Esophagus muscularis mucosa (tissue), 4 donors: Measurements from ENCODE around the gene ATOX1. TPM values are rescaled to one million over a fixed set of nuclear protein-coding genes. Genes with fewer than 3 reads are reported as not detected.

ENCODE experiments used
- DNase-seq: peaks from one replicate; pipeline ENCODE4 v3.0.0-alpha.2; 2017; ENCODE audit errors: extremely low spot score
- H3K27ac ChIP-seq, 4 donors: fragments of 200-600 bp; sonication (generic); replicated peaks in 1 of 4; 1 replicate in 3 of 4; 2 replicates in 1 of 4; pipeline ENCODE4 v1.5.1; 2016 to 2019; ENCODE audit warnings: mild to moderate bottlenecking in 1 of 4
- H3K27me3 ChIP-seq, 4 donors: fragments of 200-600 bp; sonication (generic); one replicate each; pipeline versions ENCODE4 v1.5.1 to v1.6.0; 2016 to 2019
- H3K36me3 ChIP-seq, 4 donors: fragments of 200-600 bp; sonication (generic); one replicate each; pipeline ENCODE4 v1.5.1; 2016 to 2019
- H3K4me1 ChIP-seq, 4 donors: fragments of 200-600 bp; sonication (generic); one replicate each; pipeline ENCODE4 v1.5.1; 2016 to 2019
- H3K4me3 ChIP-seq, 4 donors: fragments of 200-600 bp; sonication (generic); 1 replicate in 2 of 4; 2 replicates in 2 of 4; pipeline ENCODE4 v1.5.1; 2016 to 2019; ENCODE audit warnings: mild to moderate bottlenecking in 4 of 4, moderate library complexity in 1 of 4
- H3K9me3 ChIP-seq, 4 donors: fragments of 200-600 bp; sonication (generic); 1 replicate in 3 of 4; 2 replicates in 1 of 4; pipeline ENCODE4 v1.5.1; 2016 to 2019
- EP300 ChIP-seq: sonication (generic); formaldehyde crosslinking; IDR thresholded peaks from one replicate; pipeline ENCODE4 v1.6.1; 2017; ENCODE audit warnings: antibody characterized with exemption
- POLR2A ChIP-seq: fragments of 450-650 bp; IDR thresholded peaks from one replicate; pipeline ENCODE4 v1.6.1; 2017; ENCODE audit warnings: antibody characterized with exemption, moderate library complexity, mild to moderate bottlenecking, low read depth
- POLR2AphosphoS5 ChIP-seq, 2 donors: sonication (generic); formaldehyde crosslinking; IDR thresholded peaks; one replicate each; pipeline ENCODE4 v1.6.1; 2017; ENCODE audit warnings: antibody characterized with exemption in 2 of 2
- WGBS: methylation state at CpG from one replicate; pipeline ENCODE4 v1.1.5; 2018; 5-methylcytosine and 5-hydroxymethylcytosine counted together
- intact Hi-C: fragments of 100-400 bp; cut with DNase I; formaldehyde crosslinking; loops from one replicate; pipeline ENCODE4 v1.15.1; 2023
- total RNA-seq, 4 donors: library from RNA; depleted of rRNA; stranded (reverse); fragments of >200 nt; gene quantifications; one replicate each; pipeline versions ENCODE4 v1.1.0 to v1.2.1, GENCODE V29; 2016
- TF ChIP-seq, protein P1 (sequence below), 3 experiments: fragments of 200-600 bp in 2 of 3; fragments of 450-650 bp in 1 of 3; sonication (generic) in 2 of 3; IDR thresholded peaks; one replicate each; pipeline ENCODE4 v1.5.1; 2017 to 2019; ENCODE audit warnings: antibody characterized with exemption in 3 of 3, mild to moderate bottlenecking in 2 of 3, moderate library complexity in 1 of 3

Gene ATOX1
- total RNA-seq, 4 donors from 2014 or later = 101 to 144 (median 114) TPM

DNA sequence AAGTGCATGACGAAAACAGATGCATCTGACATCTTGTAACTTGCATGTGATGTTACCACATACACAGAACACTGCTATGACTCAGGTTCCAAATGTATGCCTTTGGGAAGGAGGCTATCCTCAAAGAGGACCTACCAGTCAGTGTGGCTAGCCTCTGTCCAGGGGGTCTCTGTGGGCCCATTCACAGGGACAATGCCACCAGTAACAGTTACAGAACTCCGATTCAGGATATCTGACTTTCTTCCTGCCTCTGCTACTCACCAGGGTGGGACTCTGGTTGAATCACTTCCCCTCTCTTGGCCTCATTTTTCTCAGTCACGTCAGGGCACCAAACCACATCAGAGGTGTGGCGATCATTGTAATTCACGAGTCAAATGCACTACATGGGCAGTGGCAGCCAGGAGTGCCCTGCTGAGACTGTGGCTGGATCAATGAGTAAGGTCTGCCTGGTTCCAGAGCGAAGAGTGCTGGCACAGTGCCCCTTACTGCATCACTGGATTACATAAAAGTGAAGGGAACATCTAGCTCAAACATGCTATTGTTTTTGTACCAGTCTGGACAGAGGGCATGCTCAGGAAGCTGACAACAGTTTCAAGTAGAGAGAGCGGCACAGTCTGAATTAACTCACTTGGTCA lies 13.2 kb downstream of the ATOX1 start:
- peak; percentile 58 to 59 for TF ChIP-seq POLR2AphosphoS5 (IDR thresholded peaks at IDR 0.05)
- TF ChIP-seq EP300 = no peak
- TF ChIP-seq, protein P1, sequence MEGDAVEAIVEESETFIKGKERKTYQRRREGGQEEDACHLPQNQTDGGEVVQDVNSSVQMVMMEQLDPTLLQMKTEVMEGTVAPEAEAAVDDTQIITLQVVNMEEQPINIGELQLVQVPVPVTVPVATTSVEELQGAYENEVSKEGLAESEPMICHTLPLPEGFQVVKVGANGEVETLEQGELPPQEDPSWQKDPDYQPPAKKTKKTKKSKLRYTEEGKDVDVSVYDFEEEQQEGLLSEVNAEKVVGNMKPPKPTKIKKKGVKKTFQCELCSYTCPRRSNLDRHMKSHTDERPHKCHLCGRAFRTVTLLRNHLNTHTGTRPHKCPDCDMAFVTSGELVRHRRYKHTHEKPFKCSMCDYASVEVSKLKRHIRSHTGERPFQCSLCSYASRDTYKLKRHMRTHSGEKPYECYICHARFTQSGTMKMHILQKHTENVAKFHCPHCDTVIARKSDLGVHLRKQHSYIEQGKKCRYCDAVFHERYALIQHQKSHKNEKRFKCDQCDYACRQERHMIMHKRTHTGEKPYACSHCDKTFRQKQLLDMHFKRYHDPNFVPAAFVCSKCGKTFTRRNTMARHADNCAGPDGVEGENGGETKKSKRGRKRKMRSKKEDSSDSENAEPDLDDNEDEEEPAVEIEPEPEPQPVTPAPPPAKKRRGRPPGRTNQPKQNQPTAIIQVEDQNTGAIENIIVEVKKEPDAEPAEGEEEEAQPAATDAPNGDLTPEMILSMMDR (IDR thresholded peaks at IDR 0.05) = no peak
- no peaks in the 10 kb centered on the region for H3K9me3 ChIP-seq
- peak overlapping the region; percentile 61 to 79 (median 70) for H3K27ac ChIP-seq
- DNase-seq = no peak
- H3K36me3 ChIP-seq = peaks cover 7 to 43% (median 20%) of the 10 kb centered on the region in 4 donors
- H3K4me1 ChIP-seq = peaks cover 41 to 74% (median 59%) of the 10 kb centered on the region in 4 donors
- intact Hi-C loops = no loop called here
- no peak overlapping the region for H3K4me3 ChIP-seq
- no peaks in the 10 kb centered on the region for H3K27me3 ChIP-seq
- WGBS = 56% methylated on average over 7 of the region's 7 CpGs

DNA sequence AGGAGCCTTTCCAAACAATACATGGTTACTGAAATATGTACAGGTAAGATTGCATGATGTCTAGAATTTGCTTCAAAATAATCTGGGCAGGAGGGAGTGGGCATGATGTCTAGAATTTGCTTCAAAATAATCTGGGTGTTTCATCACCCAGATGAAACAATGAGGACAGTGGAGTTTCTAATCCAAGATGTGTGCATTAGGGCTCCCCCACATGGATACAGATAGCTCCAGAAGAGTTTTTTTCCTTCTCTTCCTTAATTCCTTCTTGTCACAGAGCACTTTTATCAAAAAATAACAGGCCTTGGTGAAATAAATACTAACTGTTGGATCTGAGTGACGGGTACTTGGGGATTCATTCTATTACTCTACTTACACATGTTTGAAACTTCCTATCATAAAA lies 14.9 kb downstream of the ATOX1 start:
- peaks cover 7 to 43% (median 20%) of the 10 kb centered on the region in 4 donors for H3K36me3 ChIP-seq
- no peaks in the 10 kb centered on the region for H3K27me3 ChIP-seq
- no peak for TF ChIP-seq POLR2AphosphoS5 (IDR thresholded peaks at IDR 0.05)
- no peak for TF ChIP-seq POLR2A
- TF ChIP-seq, protein P1 (IDR thresholded peaks at IDR 0.05) = no peak
- no peak for TF ChIP-seq EP300
- H3K27ac ChIP-seq = peak overlapping the region in 2 of 4 donors; percentile 76 to 79
- 88% methylated on average over 1 of the region's 1 CpG for WGBS
- intact Hi-C loops = loop anchor here (2.0 kb wide), 1 partner anchor 297 kb away; the partner anchor contains the start of gene SLC36A1
- no peak overlapping the region for H3K4me3 ChIP-seq
- H3K4me1 ChIP-seq = peaks cover 50 to 68% (median 58%) of the 10 kb centered on the region in 4 donors
- no peaks in the 10 kb centered on the region for H3K9me3 ChIP-seq
- no peak for DNase-seq

DNA sequence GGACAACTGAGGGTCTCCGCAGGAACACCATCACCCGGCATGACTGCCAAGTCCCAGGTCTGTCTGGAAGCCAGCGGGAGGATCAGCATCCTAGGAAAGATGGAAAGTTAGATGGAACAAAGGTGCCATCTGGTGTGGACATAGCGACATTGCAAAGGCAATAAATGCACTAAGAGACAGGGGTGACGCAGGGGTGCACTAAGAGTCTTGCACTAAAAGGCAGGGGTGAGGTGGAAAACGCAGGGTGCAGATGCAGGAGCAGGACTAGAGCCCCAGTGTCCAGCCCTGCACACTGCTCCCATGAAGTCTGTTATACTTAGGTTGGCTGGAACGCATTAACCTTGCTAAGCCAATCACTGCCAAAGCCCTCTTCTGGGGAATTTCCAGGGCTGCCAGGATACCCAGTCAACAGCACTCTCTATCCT lies 15.5 kb downstream of the ATOX1 start:
- no peak for DNase-seq
- H3K9me3 ChIP-seq = no peaks in the 10 kb centered on the region
- no peak for TF ChIP-seq POLR2A
- TF ChIP-seq, protein P1 (IDR thresholded peaks at IDR 0.05) = peak; percentile 66 to 67 (median 66)
- TF ChIP-seq EP300 = no peak
- peak in 1 of 2 donors; percentile 8 for TF ChIP-seq POLR2AphosphoS5 (IDR thresholded peaks at IDR 0.05)
- no peaks in the 10 kb centered on the region for H3K27me3 ChIP-seq
- H3K4me1 ChIP-seq = peaks cover 50 to 68% (median 58%) of the 10 kb centered on the region in 4 donors
- WGBS = 51% methylated on average over 7 of the region's 7 CpGs
- H3K27ac ChIP-seq = peak overlapping the region in 3 of 4 donors; percentile 32 to 79 (median 76)
- H3K36me3 ChIP-seq = peaks cover 7 to 43% (median 20%) of the 10 kb centered on the region in 4 donors
- intact Hi-C loops = loop anchor here (2.0 kb wide), 1 partner anchor 296 kb away; the partner anchor contains the start of gene SLC36A1
- H3K4me3 ChIP-seq = no peak overlapping the region

DNA sequence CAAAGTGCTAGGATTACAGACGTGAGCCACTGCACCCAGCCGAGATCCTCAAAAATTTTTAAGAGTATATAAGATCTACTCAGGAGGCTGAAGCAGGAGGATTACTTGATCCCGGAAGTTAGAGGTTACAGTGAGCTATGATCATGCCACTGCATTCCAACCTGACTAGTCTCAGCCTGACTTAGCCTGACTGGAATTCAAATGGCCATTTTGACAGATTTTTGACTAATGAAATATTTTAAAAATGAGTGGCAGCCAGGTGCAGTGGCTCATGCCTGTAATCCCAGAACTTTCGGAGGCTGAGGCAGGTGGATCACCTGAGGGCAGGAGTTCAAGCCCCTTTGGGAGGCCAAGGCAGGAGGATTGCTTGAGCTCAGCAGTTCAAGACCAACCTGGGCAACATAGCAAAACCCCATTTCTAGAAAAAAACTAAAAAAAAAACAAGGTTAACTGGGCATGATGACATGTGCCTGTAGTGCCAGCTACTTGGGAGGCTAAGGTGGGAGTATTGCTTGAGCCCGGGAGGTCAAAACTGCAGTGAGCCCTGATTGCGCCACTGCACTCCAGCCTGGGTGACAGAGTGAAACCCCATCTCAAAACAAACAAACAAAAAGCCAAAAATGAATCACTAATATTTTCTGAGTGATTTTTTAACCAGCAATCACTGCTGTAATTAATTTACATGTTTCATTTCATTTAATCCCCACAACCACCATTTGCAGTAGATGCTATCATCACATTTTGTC lies 16.6 kb downstream of the ATOX1 start:
- H3K36me3 ChIP-seq = peaks cover 7 to 45% (median 20%) of the 10 kb centered on the region in 4 donors
- intact Hi-C loops = loop anchor here (2.0 kb wide), 1 partner anchor 295 kb away; the partner anchor contains the start of gene SLC36A1
- H3K27ac ChIP-seq = peak overlapping the region; percentile 75 to 79 (median 78)
- TF ChIP-seq, protein P1 (IDR thresholded peaks at IDR 0.05) = no peak
- TF ChIP-seq POLR2A = no peak
- no peak for TF ChIP-seq POLR2AphosphoS5 (IDR thresholded peaks at IDR 0.05)
- TF ChIP-seq EP300 = no peak
- H3K4me1 ChIP-seq = peaks cover 45 to 66% (median 58%) of the 10 kb centered on the region in 4 donors
- DNase-seq = no peak
- H3K27me3 ChIP-seq = no peaks in the 10 kb centered on the region
- 84% methylated on average over 6 of the region's 6 CpGs for WGBS
- no peaks in the 10 kb centered on the region for H3K9me3 ChIP-seq
- no peak overlapping the region for H3K4me3 ChIP-seq
